Caco-2 (cell line): ENCODE data around the gene DSP. TPM values are rescaled to one million over a fixed set of nuclear protein-coding genes. Genes with fewer than 3 reads are reported as not detected.

Experiments used
- Bru-seq: library from RNA; stranded (reverse); fragments of 400-500 nt; gene quantifications from one replicate; lab custom pipeline; 2021; lab: Mats Ljungman, UMichigan
- BruChase-seq, 2 experiments: library from RNA; stranded (reverse); fragments of 400-500 nt; gene quantifications; one replicate each; lab custom pipeline; 2021; lab: Mats Ljungman, UMichigan
- BruUV-seq: library from RNA; stranded (reverse); fragments of 400-500 nt; replicated peaks from 2 replicates; lab custom pipeline; 2021; lab: Mats Ljungman, UMichigan
- CTCF ChIA-PET: fragments of 300-600 bp; sonication (Branson Sonifier 250); formaldehyde crosslinking; loops from one replicate; lab custom pipeline; 2022; ENCODE audit warnings: antibody characterized with exemption; lab: Charles Lee
- POLR2A ChIA-PET: fragments of 300-600 bp; sonication (Branson Sonifier 250); formaldehyde crosslinking; loops from one replicate; lab custom pipeline; 2022; ENCODE audit warnings: antibody characterized with exemption; lab: Charles Lee
- DNase-seq, 2 experiments: peaks; one replicate each; pipeline versions ENCODE4 v3.0.0 to v3.0.0-alpha.2; 2020 to 2022
- H3K27me3 ChIP-seq: replicated peaks from 2 replicates; pipeline ENCODE4 v1.6.0; 2011; ENCODE audit warnings: low read length; ENCODE audit not compliant: control insufficient read depth, insufficient read depth
- H3K36me3 ChIP-seq: 2 replicates; pipeline ENCODE4 v1.5.1; 2011; ENCODE audit warnings: low read length; ENCODE audit not compliant: control insufficient read depth, insufficient read depth
- H3K4me1 ChIP-seq: fragments of 250-450 bp; sonication (Bioruptor Pico); 2 replicates; pipeline ENCODE4 v1.5.1; 2020; ENCODE audit warnings: mild to moderate bottlenecking
- H3K4me3 ChIP-seq: 2 replicates; pipeline ENCODE4 v1.5.1; 2011; ENCODE audit warnings: low read depth, mild to moderate bottlenecking, control low read depth, low read length
- H3K9me3 ChIP-seq: fragments of 250-450 bp; sonication (Bioruptor Pico); 2 replicates; pipeline ENCODE4 v1.5.1; 2020; ENCODE audit warnings: mild to moderate bottlenecking, moderate library complexity
- H3K27ac Mint-ChIP-seq: one replicate; pipeline ENCODE4 v1.8.0; 2022; ENCODE audit warnings: mixed read lengths; ENCODE audit not compliant: unreplicated experiment
- H3K27me3 Mint-ChIP-seq: one replicate; pipeline ENCODE4 v1.8.0; 2022; ENCODE audit warnings: mixed read lengths; ENCODE audit not compliant: insufficient read depth, unreplicated experiment
- H3K36me3 Mint-ChIP-seq: one replicate; pipeline ENCODE4 v1.8.0; 2022; ENCODE audit warnings: mild to moderate bottlenecking, mixed read lengths; ENCODE audit not compliant: insufficient read depth, unreplicated experiment
- H3K4me1 Mint-ChIP-seq: one replicate; pipeline ENCODE4 v1.8.0; 2022; ENCODE audit warnings: low read depth, mixed read lengths; ENCODE audit not compliant: unreplicated experiment
- H3K4me3 Mint-ChIP-seq: one replicate; pipeline ENCODE4 v1.8.0; 2022; ENCODE audit warnings: mild to moderate bottlenecking, moderate library complexity, mixed read lengths; ENCODE audit not compliant: unreplicated experiment
- H3K9me3 Mint-ChIP-seq: one replicate; pipeline ENCODE4 v1.8.0; 2022; ENCODE audit warnings: mixed read lengths; ENCODE audit not compliant: unreplicated experiment
- CTCF ChIP-seq, 2 experiments: fragments of 200-600 bp in 1 of 2; IDR thresholded peaks; 1 replicate in 1 of 2; 2 replicates in 1 of 2; pipeline versions ENCODE4 v1.5.1 to v1.8.0; 2011 to 2022; ENCODE audit warnings: antibody characterized with exemption in 1 of 2, control low read depth in 1 of 2, inconsistent platforms in 1 of 2, low read depth in 1 of 2, low read length in 1 of 2, mild to moderate bottlenecking in 1 of 2, moderate library complexity in 1 of 2; ENCODE audit not compliant: insufficient read depth in 1 of 2, severe bottlenecking in 1 of 2, unreplicated experiment in 1 of 2
- intact Hi-C: fragments of 100-400 bp; cut with micrococcal nuclease; formaldehyde crosslinking; loops from one replicate; pipeline ENCODE4 v1.10.0; 2022; ENCODE audit not compliant: unreplicated experiment
- long read RNA-seq: library from polyadenylated mRNA; stranded (forward); transcript quantifications from one replicate; pipeline ENCODE4 v2.0.0, GENCODE V29; 2022
- total RNA-seq: library from RNA; stranded (reverse); gene quantifications from 2 replicates; pipeline ENCODE4 v1.2.3, GENCODE V29; 2022

DSP gene
- total RNA-seq (191 and 193 TPM in 2 replicates), Bru-seq, nascent RNA (percentile 98 among the genes with signal in this experiment), BruChase-seq, experiment 1, labeled RNA remaining after a 2-hour chase (percentile 97 among the genes with signal in this experiment), BruChase-seq, experiment 2, labeled RNA remaining after a 6-hour chase (percentile 99 among the genes with signal in this experiment)
- long read RNA-seq, full-length matches to known transcripts, result 18 of 68 reads
- long read RNA-seq, partial matches to known transcripts, result 14 of 68 reads
- long read RNA-seq, other reads (novel, unspliced or antisense), result 36 of 68 reads

- Histone ChIP-seq H3K4me3 (peak within 1 kb of the TSS; percentile 95), H3K36me3 (no peaks in the 10 kb centered on the region), H3K9me3 (no peaks in the 10 kb centered on the region), H3K4me1 (peaks cover 51% of the 10 kb centered on the region), H3K27me3 (no peaks in the 10 kb centered on the region)
- ChIA-PET POLR2A (interaction anchor here (0.5 to 1.4 kb wide), 8 partner anchors 20 to 166 kb away, joined by 3 to 13 read pairs (median 4); partner anchors contain the start of genes CAGE1, RIOK1 and SNRNP48), CTCF (interaction anchor here (1.2 kb wide), 1 partner anchor 152 kb away, joined by 5 read pairs; the partner anchor contains the start of genes CAGE1 and RIOK1)
- Mint-ChIP-seq H3K27ac (peak within 1 kb of the TSS; percentile 91), H3K4me3 (peak within 1 kb of the TSS; percentile 92), H3K36me3 (peaks cover 39% of the 10 kb centered on the region), H3K9me3 (no peaks in the 10 kb centered on the region), H3K4me1 (peaks cover 40% of the 10 kb centered on the region), H3K27me3 (no peaks in the 10 kb centered on the region)
- TSS peak; percentile 46 for BruUV-seq
- intact Hi-C loops, result loop anchor here (1.0 to 5.0 kb wide), 3 partner anchors 8 to 75 kb away; no protein-coding TSS in a partner anchor
- no peak for TF ChIP-seq CTCF (IDR thresholded peaks at IDR 0.05; ENCODE audit: insufficient read depth in 1 of 2, low read depth in 1 of 2, low read length in 1 of 2, severe bottlenecking in 1 of 2, unreplicated experiment in 1 of 2)
- peak; percentile 90 to 93 for DNase-seq
Observed at GRCh38 chr6:7541175-7542064, at the start of gene DSP. TSS of gene DSP (plus strand) at chr6:7541671. CDS start at chr6:7541916, 245 bp downstream.

- no peak for DNase-seq
Observed at GRCh38 chr6:7493866-7494265, 47.6 kb upstream of the DSP start.

More at GRCh38 chr6:7493866-7494265, 47.6 kb upstream of the DSP start:
- no peaks in the 10 kb centered on the region for H3K27me3 Mint-ChIP-seq
- no peaks in the 10 kb centered on the region for H3K27me3 ChIP-seq
- intact Hi-C loops, result no loop called here
- no peak overlapping the region for H3K27ac Mint-ChIP-seq
- ChIA-PET POLR2A (no interaction called here), CTCF (no interaction called here)
- no peak overlapping the region for H3K4me3 Mint-ChIP-seq
- peaks cover 8% of the 10 kb centered on the region for H3K9me3 Mint-ChIP-seq
- peaks cover 2% of the 10 kb centered on the region; the same call in 1 of the 2 replicates for H3K4me1 ChIP-seq
- H3K4me3 ChIP-seq, result no peak overlapping the region
- no peaks in the 10 kb centered on the region for H3K9me3 ChIP-seq
- no peak for TF ChIP-seq CTCF (IDR thresholded peaks at IDR 0.05; ENCODE audit: insufficient read depth in 1 of 2, low read depth in 1 of 2, low read length in 1 of 2, severe bottlenecking in 1 of 2, unreplicated experiment in 1 of 2)
- BruUV-seq, result no TSS peak
- no peaks in the 10 kb centered on the region for H3K36me3 ChIP-seq
- H3K4me1 Mint-ChIP-seq, result peaks cover under 1% of the 10 kb centered on the region
- H3K36me3 Mint-ChIP-seq, result no peaks in the 10 kb centered on the region
